SK-N-SH (cell line): ENCODE data around the gene SLC6A8.
"Not testable (repeated sequence)": the region's sequence is repeated elsewhere in the genome, so short reads cannot be mapped to it uniquely, and the experiment has no call there.

ENCODE experiments used
- NRF1 ChIP-seq: IDR thresholded peaks from 2 replicates; pipeline ENCODE4 v1.6.1; 2012; ENCODE audit warnings: low read depth, mild to moderate bottlenecking, low read length
- TF ChIP-seq, protein P1 (sequence below): fragments of 200-600 bp; sonication (generic); IDR thresholded peaks from 2 replicates; pipeline ENCODE4 v1.6.1; 2017; ENCODE audit warnings: antibody characterized with exemption, mild to moderate bottlenecking, moderate library complexity

DNA sequence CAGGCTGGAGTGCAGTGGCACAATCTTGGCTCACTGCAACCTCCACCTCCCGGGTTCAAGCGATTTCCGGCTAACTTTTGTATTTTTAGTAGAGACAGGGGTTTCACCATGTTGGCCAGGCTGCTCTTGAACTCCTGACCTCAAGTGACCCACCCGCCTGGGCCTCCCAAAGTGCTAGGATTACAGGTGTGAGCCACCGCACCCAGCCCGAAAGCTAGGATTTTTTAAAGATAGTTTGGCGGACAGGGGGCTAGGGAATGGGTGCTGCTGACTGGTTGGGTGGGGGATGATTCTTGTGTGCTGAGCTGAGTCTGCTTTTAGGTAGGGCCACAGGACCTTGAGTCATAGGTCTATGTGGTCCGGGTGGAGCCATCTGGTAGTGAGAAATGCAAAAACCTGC lies 4.2 kb upstream of the SLC6A8 start:
- TF ChIP-seq, protein P1, sequence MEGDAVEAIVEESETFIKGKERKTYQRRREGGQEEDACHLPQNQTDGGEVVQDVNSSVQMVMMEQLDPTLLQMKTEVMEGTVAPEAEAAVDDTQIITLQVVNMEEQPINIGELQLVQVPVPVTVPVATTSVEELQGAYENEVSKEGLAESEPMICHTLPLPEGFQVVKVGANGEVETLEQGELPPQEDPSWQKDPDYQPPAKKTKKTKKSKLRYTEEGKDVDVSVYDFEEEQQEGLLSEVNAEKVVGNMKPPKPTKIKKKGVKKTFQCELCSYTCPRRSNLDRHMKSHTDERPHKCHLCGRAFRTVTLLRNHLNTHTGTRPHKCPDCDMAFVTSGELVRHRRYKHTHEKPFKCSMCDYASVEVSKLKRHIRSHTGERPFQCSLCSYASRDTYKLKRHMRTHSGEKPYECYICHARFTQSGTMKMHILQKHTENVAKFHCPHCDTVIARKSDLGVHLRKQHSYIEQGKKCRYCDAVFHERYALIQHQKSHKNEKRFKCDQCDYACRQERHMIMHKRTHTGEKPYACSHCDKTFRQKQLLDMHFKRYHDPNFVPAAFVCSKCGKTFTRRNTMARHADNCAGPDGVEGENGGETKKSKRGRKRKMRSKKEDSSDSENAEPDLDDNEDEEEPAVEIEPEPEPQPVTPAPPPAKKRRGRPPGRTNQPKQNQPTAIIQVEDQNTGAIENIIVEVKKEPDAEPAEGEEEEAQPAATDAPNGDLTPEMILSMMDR, result not testable (repeated sequence)
- not testable (repeated sequence) for TF ChIP-seq NRF1
